HEK293T (cell line): Measurements from ENCODE around the gene AHNAK.

ENCODE experiments used
- CTCF ChIA-PET: fragments of 350-600 bp; formaldehyde crosslinking; extraction: SDS; loops from one replicate; lab custom pipeline; 2021; ENCODE audit warnings: antibody characterized with exemption, inconsistent platforms; lab: Yijun Ruan, JAX
- POLR2A ChIA-PET: fragments of 350-600 bp; formaldehyde crosslinking; extraction: SDS; loops from one replicate; lab custom pipeline; 2020; ENCODE audit warnings: antibody characterized with exemption, inconsistent platforms; lab: Yijun Ruan, JAX
- DNase-seq: peaks from one replicate; pipeline ENCODE4 v3.0.0; 2012; ENCODE audit warnings: mixed read lengths; ENCODE audit errors: extremely low spot score
- ARNT ChIP-seq: fragments of 450-650 bp; IDR thresholded peaks from 2 replicates; pipeline ENCODE4 v1.6.1; 2017; ENCODE audit warnings: mild to moderate bottlenecking
- BHLHE40 ChIP-seq: fragments of 450-650 bp; IDR thresholded peaks from 2 replicates; pipeline ENCODE4 v1.6.1; 2016; ENCODE audit warnings: mild to moderate bottlenecking, moderate library complexity, borderline replicate concordance
- CTBP1 ChIP-seq: fragments of 450-650 bp; IDR thresholded peaks from 2 replicates; pipeline ENCODE4 v1.6.1; 2016; ENCODE audit warnings: borderline replicate concordance
- ELF4 ChIP-seq: fragments of 450-650 bp; IDR thresholded peaks from 2 replicates; pipeline ENCODE4 v1.6.1; 2017; ENCODE audit warnings: antibody characterized with exemption
- FOXA1 ChIP-seq: fragments of 450-650 bp; IDR thresholded peaks from 2 replicates; pipeline ENCODE4 v1.6.1; 2016; ENCODE audit warnings: mild to moderate bottlenecking
- FOXK2 ChIP-seq: fragments of 450-650 bp; IDR thresholded peaks from 2 replicates; pipeline ENCODE4 v1.6.1; 2016; ENCODE audit warnings: mild to moderate bottlenecking
- FOXM1 ChIP-seq: fragments of 450-650 bp; IDR thresholded peaks from 2 replicates; pipeline ENCODE4 v1.6.1; 2017; ENCODE audit warnings: mild to moderate bottlenecking, borderline replicate concordance
- HDGF ChIP-seq: fragments of 450-650 bp; IDR thresholded peaks from 2 replicates; pipeline ENCODE4 v1.6.1; 2017; ENCODE audit warnings: antibody characterized with exemption, borderline replicate concordance
- L3MBTL2 ChIP-seq: fragments of 450-650 bp; conservative IDR thresholded peaks from 2 replicates; pipeline ENCODE4 v1.6.1; 2016; ENCODE audit warnings: mild to moderate bottlenecking
- LEF1 ChIP-seq: fragments of 450-650 bp; IDR thresholded peaks from 2 replicates; pipeline ENCODE4 v1.6.1; 2017; ENCODE audit warnings: mild to moderate bottlenecking, borderline replicate concordance
- NFRKB ChIP-seq: fragments of 450-650 bp; IDR thresholded peaks from 2 replicates; pipeline ENCODE4 v1.6.1; 2016; ENCODE audit warnings: mild to moderate bottlenecking, moderate library complexity
- SP1 ChIP-seq: fragments of 450-650 bp; IDR thresholded peaks from 2 replicates; pipeline ENCODE4 v1.6.1; 2017
- SUZ12 ChIP-seq: fragments of 450-650 bp; IDR thresholded peaks from 2 replicates; pipeline ENCODE4 v1.6.1; 2016; ENCODE audit warnings: mild to moderate bottlenecking
- TARDBP ChIP-seq: fragments of 450-650 bp; IDR thresholded peaks from 2 replicates; pipeline ENCODE4 v1.6.1; 2016
- ZNF384 ChIP-seq: fragments of 450-650 bp; IDR thresholded peaks from 2 replicates; pipeline ENCODE4 v1.6.1; 2016
- TF ChIP-seq, protein P1 (sequence below): fragments of 450-650 bp; IDR thresholded peaks from 2 replicates; pipeline ENCODE4 v1.6.1; 2016

The AHNAK gene

DNA sequence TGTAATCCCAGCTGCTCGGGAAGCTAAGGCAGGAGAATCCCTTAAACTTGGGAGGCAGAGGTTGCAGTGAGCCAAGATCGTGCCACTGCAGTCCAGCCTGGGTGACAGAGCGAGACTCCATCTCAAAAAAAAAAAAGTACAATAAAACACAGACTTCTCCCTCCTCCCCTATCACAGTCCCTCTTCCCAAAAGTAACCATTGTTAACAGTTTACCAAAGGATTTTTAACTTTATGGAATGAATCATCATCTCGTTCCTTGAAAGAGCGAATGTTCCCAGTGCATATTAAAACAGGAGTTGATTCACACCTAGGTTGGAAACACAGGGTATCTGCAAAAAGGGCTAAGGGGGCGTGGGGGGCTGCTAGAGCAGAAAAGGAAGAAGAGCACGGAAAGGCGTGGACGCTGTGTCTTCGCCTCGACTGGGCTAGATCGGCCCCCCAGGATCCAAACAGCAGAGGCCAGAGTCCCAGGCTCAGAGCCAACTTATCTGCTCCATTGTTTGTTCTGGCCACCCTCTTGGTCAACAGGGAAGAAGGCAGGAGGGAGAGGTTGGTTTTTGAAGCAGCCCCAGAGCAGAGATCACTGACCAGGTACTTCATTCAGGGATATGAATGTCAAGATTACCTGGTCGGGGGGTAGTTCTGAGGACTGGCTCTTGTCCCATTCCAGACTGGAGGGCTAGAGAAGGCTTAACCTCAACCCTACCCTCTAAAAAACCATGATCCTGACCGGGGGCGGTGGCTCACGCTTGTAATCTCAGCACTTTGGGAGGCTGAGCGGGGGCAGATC, 2.1 kb upstream of the AHNAK start:
- ChIA-PET POLR2A (no interaction called here), CTCF (no interaction called here)
- no peak for TF ChIP-seq NFRKB
- no peak for TF ChIP-seq ARNT
- TF ChIP-seq ELF4: no peak
- no peak for TF ChIP-seq ZNF384
- no peak for TF ChIP-seq SUZ12
- DNase-seq: no peak

DNA sequence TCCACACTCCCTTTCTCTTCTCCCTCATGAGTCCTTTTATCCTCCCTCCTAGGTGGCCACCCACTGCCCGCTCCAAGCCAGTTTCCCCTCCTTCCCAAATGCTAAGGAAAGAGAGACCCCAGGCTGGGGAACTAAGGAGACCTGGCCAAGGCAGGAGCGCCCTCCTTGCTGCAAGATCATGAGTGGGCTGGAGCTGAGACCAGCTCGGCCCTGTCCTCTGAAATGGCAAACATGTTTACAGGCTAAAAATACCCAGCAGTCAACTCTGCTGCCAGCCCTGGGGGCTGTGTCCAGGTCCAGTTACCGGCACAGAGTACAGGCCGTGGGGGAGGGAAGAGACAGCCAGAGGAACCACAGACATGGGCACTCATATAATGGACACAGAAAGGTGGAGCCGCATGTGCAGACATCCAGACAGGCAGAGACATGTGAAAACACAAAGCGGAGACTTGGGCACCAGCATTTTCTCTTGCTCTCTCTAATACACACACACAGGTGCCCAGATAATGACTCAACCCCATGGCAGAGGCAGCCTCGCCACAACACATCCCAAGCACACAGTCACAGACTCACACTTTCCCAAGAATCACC, 1.2 kb upstream of the AHNAK start:
- no peak for TF ChIP-seq ELF4
- TF ChIP-seq, protein P1, sequence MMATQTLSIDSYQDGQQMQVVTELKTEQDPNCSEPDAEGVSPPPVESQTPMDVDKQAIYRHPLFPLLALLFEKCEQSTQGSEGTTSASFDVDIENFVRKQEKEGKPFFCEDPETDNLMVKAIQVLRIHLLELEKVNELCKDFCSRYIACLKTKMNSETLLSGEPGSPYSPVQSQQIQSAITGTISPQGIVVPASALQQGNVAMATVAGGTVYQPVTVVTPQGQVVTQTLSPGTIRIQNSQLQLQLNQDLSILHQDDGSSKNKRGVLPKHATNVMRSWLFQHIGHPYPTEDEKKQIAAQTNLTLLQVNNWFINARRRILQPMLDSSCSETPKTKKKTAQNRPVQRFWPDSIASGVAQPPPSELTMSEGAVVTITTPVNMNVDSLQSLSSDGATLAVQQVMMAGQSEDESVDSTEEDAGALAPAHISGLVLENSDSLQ: no peak
- no peak for TF ChIP-seq TARDBP
- ChIA-PET POLR2A (interaction anchor here (1.0 to 1.1 kb wide), 2 partner anchors 8 to 9 kb away, joined by 3 to 7 read pairs; no protein-coding TSS in a partner anchor), CTCF (interaction anchor here (1.1 kb wide), 1 partner anchor 155 kb away, joined by 3 read pairs; no protein-coding TSS in a partner anchor)
- no peak for DNase-seq

DNA sequence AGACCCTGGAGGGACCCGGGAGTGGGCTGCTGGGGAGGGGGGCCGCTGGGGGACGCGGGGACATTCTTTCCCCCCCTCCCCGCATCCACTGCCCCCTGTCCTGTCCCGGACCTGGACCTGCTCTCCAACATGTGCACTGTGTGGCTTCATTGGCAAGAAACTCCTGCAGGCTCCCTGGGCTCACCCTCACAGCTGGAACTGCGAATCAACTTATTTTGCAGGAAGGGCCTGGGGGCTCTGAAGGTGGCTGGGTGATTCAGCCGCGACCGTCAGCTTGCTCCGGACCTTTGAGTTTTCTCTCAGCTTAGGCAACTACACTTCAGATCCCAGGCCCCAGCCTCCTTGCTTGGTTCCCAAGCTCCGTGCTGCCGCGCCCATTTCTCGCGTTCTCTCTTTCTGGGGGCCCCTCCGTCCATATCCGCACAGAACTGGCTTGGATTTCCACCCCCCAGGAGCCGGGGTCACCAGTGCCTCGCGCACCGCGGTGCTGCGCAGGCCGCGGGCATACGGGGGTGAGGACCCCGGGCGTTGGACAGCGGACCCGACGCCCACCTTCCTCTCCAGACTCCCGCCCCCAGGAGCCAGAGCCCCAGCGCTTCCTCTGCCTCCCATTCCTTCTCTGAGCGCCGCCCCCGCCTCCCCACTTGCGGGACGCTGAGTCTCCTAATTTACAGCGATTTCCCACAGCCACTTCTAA, 471 bp upstream of the AHNAK start:
- TF ChIP-seq, protein P1: no peak
- TF ChIP-seq CTBP1 (no peak), TARDBP (no peak), BHLHE40 (no peak), SP1 (no peak), ARNT (no peak), L3MBTL2 (no peak), FOXM1 (no peak), ELF4 (no peak), LEF1 (no peak), FOXA1 (no peak), NFRKB (no peak), ZNF384 (no peak), SUZ12 (no peak), FOXK2 (no peak)
- ChIA-PET CTCF (interaction anchor here (0.7 to 1.1 kb wide), 3 partner anchors 13 to 154 kb away, joined by 3 read pairs; no protein-coding TSS in a partner anchor), POLR2A (interaction anchor here (0.9 to 1.1 kb wide), 5 partner anchors 8 to 45 kb away, joined by 3 to 7 read pairs (median 5); partner anchors contain the start of genes EEF1G and TUT1)
- no peak for DNase-seq

DNA sequence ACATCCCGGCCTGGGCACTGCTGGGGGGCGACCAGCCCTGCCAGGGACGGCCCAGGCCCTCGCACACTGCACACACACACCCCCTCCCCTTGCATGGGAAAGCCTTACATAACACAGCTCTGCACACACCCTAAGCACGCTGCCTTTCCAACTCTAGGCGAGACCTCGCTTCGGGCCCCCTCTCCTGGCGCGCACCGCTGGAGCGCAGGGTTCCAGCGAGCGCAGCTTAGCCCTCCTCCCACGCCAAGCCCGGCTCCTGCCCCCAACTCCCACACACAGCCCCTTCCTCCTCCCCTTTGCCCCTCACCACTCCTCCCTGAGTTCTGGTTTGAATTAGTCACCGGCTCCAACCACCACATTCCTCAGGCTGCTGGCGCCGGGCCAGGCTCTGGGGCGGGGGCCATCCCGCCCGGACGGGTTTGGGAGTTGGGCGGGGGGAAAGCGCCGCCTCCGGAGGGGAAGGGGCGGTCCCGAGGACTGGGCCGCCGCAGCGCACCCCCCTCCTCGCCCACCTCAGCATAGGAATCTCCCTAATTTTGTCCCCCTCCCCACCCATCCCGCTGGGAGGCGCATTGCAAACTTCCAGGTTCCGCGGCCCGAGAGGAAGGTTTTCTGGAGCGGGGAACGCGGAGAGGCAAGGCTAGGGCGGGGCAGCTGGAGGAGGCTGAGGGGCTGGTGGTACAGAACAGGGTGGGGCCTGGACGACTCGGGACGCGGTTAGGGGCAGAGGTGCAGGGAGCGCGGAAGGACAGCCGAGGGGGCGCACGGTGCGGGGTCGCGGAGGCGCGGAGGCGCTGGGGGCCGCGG, 966 bp downstream of the AHNAK start:
- TF ChIP-seq SP1 (no peak), FOXK2 (no peak), SUZ12 (no peak), FOXM1 (no peak), CTBP1 (no peak), ELF4 (no peak), ARNT (no peak), BHLHE40 (no peak), L3MBTL2 (no peak; the same call in 1 of the 2 replicates), ZNF384 (no peak), FOXA1 (no peak), HDGF (no peak)
- peak; percentile 74 for DNase-seq
- ChIA-PET CTCF (interaction anchor here (0.6 to 4.1 kb wide), 5 partner anchors 10 to 483 kb away, joined by 3 to 54 read pairs (median 4); no protein-coding TSS in a partner anchor), POLR2A (interaction anchor here (0.8 to 4.0 kb wide), 8 partner anchors 12 to 208 kb away, joined by 3 to 21 read pairs (median 5); partner anchors contain the start of genes EEF1G, MTA2, TUT1 and ZBTB3)

DNA sequence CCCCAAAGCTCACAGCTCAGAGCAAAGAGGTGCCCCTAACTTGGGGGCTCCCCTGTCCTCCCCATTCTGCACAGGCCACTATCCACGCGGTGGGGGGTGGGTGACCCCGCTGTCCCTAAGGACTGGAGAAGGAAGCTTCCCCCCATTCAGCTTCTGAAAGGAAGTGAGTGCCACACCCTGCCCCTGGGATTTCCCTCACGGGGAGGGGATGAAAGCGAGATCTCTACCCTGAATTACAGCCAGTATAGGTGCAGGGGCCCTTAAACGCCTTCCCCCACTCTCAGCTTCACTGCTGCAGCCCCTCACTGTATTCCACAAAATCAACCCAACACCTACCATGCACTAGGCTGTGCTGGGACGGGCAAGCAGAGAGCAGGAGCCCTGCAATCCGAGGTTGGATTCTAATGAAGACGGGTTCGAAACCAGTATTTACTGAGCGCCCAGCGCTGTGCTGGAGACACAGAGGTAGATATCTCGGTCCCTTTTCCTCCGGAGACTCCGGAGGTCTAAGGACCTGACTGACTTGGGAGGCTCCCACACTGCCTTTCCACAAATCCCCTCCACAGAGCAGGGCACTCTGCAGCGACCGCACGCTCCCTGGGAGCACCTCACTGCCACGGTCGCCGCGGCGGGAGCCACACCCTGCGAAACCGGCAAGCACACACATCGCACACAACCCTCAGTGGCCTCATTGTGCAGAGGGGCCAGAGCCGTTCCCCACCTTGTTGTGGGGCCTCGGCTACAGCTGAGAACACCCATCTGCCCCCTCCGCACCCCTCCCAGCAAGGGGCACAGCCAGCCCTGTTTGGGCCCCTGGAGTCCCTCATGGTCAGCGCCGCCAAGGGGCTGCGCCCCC, 1.8 kb downstream of the AHNAK start:
- ChIA-PET POLR2A (interaction anchor here (0.8 to 4.0 kb wide), 9 partner anchors 13 to 209 kb away, joined by 3 to 21 read pairs (median 5); partner anchors contain the start of genes EEF1G, MTA2, TUT1 and ZBTB3), CTCF (interaction anchor here (0.6 to 4.1 kb wide), 6 partner anchors 9 to 482 kb away, joined by 3 to 54 read pairs (median 10); no protein-coding TSS in a partner anchor)
- DNase-seq: peak; percentile 33
- TF ChIP-seq LEF1 (no peak), ARNT (no peak), SUZ12 (no peak), NFRKB (no peak), ELF4 (no peak), CTBP1 (no peak), BHLHE40 (no peak), FOXK2 (no peak), TARDBP (no peak), FOXA1 (no peak), FOXM1 (no peak), ZNF384 (no peak)
- TF ChIP-seq, protein P1: no peak
